ENCODE measurements around the gene P2RX2.

DNA sequence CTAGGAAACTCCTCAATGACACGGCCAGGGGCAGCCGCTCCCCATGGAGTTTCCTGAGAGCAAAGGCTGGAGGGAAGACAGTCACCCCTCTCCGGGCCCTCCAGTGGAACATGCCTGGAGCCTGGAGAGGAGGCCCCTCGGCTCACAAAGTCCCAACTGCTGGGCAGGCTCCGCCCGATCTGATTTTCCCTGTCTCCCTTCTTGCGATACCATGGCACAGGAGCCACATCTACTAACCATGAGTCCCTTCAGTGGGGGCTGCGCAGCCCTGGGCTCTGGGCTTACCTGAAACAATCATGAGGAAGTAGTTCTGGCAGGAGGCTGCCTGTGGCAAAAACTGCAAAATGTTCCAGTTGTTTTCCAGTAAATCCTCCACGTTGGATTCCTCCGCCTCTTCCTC, 15.3 kb downstream of the P2RX2 start:
- TF ChIP-seq POLR2AphosphoS5 (IDR thresholded peaks at IDR 0.05; ENCODE audit: low read depth, low read length) (no peak), POLR2A (IDR thresholded peaks at IDR 0.05; ENCODE audit: low read depth, low read length) (no peak), TAF1 (IDR thresholded peaks at IDR 0.05; ENCODE audit: low read depth, low read length) (no peak), SPI1 (IDR thresholded peaks at IDR 0.05; ENCODE audit: low read depth, low read length) (no peak), PAX5 (IDR thresholded peaks at IDR 0.05; ENCODE audit: insufficient read depth, low read length, severe bottlenecking) (no peak)

Data from GM12891 (cell line).